Stomach (tissue), 4 donors: ENCODE results near the gene WNT16.

Experiments used
- EP300 ChIP-seq: sonication (generic); formaldehyde crosslinking; IDR thresholded peaks from one replicate; pipeline ENCODE4 v1.6.1; 2017; ENCODE audit warnings: antibody characterized with exemption
- POLR2A ChIP-seq, 4 donors: fragments of 450-650 bp; IDR thresholded peaks; one replicate each; pipeline ENCODE4 v1.6.1; 2016; ENCODE audit warnings: antibody characterized with exemption in 4 of 4, control low read depth in 2 of 4, mild to moderate bottlenecking in 1 of 4, moderate library complexity in 1 of 4
- POLR2AphosphoS5 ChIP-seq, 3 donors: sonication (generic); formaldehyde crosslinking; IDR thresholded peaks; one replicate each; pipeline ENCODE4 v1.6.1; 2016; ENCODE audit warnings: antibody characterized with exemption in 3 of 3
- TF ChIP-seq, protein P1 (sequence below), 7 experiments: fragments of 450-650 bp in 4 of 7; fragments of 200-600 bp in 3 of 7; sonication (generic) in 3 of 7; IDR thresholded peaks; one replicate each; pipeline ENCODE4 v1.5.1; 2016 to 2019; ENCODE audit warnings: antibody characterized with exemption in 7 of 7, control low read depth in 2 of 7, mild to moderate bottlenecking in 1 of 7

DNA sequence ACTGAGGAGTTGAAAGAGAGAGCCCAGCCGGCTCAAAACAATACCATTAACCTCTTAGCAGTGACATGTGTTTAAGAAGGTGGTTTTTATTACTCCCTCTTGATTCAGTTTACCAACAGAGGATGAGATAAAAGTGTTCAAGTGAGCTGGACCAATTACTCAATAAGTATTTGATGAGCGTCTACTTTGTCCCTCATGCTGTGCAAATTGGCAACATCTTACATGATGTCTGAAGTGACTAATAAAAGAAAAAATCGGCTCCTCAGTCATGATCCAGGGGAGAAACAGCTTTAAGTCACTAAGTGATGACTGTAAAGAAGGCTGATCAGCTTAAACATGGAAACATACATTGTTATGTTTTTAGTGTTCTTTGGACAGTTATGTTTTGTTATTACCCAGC is 7.8 kb downstream of the WNT16 start:
- TF ChIP-seq, protein P1, sequence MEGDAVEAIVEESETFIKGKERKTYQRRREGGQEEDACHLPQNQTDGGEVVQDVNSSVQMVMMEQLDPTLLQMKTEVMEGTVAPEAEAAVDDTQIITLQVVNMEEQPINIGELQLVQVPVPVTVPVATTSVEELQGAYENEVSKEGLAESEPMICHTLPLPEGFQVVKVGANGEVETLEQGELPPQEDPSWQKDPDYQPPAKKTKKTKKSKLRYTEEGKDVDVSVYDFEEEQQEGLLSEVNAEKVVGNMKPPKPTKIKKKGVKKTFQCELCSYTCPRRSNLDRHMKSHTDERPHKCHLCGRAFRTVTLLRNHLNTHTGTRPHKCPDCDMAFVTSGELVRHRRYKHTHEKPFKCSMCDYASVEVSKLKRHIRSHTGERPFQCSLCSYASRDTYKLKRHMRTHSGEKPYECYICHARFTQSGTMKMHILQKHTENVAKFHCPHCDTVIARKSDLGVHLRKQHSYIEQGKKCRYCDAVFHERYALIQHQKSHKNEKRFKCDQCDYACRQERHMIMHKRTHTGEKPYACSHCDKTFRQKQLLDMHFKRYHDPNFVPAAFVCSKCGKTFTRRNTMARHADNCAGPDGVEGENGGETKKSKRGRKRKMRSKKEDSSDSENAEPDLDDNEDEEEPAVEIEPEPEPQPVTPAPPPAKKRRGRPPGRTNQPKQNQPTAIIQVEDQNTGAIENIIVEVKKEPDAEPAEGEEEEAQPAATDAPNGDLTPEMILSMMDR (IDR thresholded peaks at IDR 0.05): no peak
- TF ChIP-seq EP300 (no peak), POLR2A (IDR thresholded peaks at IDR 0.05) (no peak), POLR2AphosphoS5 (IDR thresholded peaks at IDR 0.05) (no peak)
